NK-92 (cell line): ENCODE measurements around the gene MUC2.
"Not testable (repeated sequence)": the region's sequence is repeated elsewhere in the genome, so short reads cannot be mapped to it uniquely, and the experiment has no call there.

ENCODE experiments used
- DNase-seq: peaks from one replicate; lab custom pipeline; 2025; ENCODE audit not compliant: unreplicated experiment; lab: John Stamatoyannopoulos, UW

Gene MUC2

GRCh38 chr11:1102996-1103395, 28.3 kb downstream of the MUC2 start:
- no peak for DNase-seq

DNA sequence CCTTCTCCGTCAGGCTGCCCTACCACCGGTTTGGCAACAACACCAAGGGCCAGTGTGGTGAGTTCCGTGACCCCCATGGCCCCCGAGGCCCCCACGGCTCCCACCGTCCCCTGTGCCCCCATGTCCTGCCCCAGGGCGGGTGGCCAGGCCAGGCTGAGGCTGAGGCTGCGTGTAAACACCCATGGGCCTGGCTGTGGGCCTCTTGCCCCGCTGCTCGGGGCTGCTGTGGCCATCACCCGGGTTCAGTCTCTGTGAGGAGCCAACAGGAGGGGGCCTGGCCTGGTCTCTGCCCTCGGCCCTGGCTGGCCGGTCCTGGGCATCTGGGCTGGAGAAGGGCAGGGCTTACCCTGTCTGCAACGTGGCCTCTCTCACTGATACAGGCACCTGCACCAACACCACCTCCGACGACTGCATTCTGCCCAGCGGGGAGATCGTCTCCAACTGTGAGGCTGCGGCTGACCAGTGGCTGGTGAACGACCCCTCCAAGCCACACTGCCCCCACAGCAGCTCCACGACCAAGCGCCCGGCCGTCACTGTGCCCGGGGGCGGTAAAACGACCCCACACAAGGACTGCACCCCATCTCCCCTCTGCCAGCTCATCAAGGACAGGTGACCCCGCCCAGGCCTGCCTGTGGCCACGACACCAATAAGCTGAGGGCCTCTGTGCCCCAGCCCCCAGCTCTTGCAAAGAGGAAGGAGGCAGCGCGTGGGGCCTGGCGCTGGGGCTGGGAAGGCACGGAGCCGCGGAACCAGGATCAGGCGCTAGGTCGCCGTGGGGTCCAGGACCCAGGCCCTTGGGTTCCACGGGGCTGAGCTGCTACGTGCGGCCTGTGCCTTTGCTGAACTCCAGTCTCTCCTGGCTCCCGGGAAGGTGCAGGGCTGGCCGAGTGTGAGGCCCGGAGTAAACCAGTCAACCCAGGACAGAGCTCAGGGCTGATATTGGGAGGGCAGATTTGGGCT, 29.0 kb downstream of the MUC2 start:
- no peak for DNase-seq

DNA sequence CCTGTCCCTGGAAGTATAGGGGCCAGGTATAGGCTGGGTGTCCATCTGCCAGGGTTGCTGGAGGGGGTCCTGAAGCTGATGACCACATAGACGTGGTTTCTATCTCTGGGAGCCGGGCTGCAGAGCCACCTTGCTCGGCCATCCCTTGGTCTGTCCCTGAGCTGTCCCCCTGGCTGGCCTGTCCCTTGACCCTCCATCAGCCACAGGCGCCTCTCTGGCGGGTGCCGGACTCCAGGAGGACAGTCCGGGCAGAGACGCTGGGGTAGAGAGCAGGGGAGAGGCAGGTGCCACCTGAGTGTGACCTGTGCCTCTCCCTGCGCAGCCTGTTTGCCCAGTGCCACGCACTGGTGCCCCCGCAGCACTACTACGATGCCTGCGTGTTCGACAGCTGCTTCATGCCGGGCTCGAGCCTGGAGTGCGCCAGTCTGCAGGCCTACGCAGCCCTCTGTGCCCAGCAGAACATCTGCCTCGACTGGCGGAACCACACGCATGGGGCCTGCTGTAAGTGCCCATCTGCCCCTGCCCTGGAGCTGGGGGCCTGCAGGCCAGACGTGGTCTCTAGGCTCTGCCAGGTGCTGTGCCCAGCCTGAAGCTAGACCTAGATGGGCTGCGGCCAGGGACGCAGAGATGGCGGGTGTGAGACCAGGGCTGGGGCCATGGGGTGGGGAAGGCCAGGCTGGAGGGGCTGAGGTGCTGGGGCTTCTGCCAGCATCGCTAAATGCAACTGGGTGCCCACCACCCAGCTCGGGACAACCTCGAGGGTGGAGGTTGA, 29.9 kb downstream of the MUC2 start:
- DNase-seq = no peak

- no peak for DNase-seq
Measured at GRCh38 chr11:1105183-1105565, 30.5 kb downstream of the MUC2 start.

DNA sequence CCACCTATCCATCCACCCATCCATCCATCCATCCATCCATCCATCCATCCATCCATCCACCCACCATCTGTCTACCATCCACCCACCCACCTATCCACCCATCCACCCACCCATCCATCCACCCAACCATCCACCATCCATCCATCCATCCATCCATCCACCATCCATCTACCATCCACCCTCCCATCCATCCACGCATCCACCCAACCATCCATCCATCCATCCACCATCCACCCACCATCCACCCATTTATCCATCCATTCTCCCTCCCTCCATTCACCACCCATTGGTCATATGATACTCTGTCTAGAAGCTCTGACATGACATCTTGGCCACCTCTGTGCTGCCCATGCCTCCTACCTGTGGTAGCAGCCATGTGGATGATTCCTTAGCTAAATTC, 31.7 kb downstream of the MUC2 start:
- DNase-seq = no peak

- no peak for DNase-seq
Measured at GRCh38 chr11:1107316-1108245, 32.9 kb downstream of the MUC2 start.

DNA sequence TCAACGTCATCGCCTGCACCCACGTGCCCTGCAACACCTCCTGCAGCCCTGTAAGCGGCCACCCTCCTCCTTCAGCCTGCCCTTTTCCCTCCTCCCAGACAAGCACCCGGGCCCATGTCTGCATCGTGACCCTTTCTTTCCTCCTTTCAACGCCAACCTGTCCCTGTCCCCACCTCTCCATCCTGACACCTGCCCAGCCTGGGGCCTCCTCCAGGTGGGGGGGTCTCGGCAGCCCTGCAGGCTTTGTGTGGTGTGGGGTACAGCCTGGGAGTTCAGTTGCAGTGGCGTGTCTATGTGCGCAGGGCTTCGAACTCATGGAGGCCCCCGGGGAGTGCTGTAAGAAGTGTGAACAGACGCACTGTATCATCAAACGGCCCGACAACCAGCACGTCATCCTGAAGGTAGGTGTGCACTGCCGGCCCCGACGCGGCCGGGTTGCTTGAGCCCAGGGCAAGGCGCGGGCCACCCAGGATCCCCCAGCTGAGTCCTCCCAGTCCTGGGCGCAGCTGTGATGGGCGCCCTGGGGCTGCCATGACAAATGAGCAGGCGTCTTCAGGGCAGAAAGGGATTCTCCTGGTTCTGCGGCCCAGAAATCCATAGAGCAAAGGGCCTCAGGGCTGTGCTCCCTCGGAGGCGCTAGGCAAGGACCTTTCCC, 33.7 kb downstream of the MUC2 start:
- no peak for DNase-seq

DNA sequence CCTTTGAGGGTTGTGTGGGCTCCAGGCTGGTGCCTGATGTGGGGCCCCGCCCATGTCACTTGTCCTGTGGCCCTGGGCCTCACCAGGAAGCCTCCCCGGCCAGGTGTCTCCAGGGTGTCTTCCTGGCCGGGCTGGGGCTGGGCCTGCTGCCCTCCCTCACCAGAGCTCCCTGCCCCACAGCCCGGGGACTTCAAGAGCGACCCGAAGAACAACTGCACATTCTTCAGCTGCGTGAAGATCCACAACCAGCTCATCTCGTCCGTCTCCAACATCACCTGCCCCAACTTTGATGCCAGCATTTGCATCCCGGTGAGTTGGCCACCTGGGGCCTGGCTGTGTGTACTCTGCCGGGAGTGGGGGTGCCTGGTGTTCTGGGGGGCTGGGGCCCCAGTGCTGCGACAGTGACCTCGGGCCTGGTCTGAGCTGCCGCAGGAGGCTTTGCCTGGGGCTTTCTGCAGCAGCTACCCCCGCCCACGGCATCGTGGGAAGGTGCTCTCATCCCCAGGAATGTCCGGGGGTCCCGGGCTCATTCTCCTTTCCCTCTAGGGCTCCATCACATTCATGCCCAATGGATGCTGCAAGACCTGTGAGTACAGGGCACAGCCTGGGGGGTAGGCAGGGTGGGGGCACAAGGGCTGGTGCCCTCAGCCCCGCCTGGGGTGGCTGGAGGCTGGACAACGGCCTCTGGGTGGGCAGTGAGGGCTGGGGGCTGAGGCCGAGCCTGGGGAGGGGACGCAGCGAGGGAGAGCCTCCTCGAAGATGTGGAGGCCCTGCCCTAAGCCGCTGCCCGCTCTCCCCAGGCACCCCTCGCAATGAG, 34.6 kb downstream of the MUC2 start:
- no peak for DNase-seq

DNA sequence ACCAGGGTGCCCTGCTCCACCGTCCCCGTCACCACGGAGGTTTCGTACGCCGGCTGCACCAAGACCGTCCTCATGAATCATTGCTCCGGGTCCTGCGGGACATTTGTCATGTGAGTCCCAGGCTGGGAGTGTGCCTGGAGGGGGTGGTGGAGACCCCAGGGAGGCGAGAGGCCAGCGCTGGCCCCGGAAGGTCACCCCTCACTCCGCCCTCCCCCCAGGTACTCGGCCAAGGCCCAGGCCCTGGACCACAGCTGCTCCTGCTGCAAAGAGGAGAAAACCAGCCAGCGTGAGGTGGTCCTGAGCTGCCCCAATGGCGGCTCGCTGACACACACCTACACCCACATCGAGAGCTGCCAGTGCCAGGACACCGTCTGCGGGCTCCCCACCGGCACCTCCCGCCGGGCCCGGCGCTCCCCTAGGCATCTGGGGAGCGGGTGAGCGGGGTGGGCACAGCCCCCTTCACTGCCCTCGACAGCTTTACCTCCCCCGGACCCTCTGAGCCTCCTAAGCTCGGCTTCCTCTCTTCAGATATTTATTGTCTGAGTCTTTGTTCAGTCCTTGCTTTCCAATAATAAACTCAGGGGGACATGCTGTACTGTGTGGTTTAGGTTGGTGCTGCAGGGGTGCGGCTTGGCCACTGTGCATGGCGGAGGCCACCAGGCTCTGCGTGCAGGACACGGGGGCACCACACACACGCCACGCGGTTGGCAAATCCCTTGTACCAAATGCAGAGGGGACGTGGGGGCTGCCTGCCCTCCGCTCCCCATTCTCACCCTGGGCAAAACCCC, 35.4 kb downstream of the MUC2 start:
- DNase-seq = no peak

DNA sequence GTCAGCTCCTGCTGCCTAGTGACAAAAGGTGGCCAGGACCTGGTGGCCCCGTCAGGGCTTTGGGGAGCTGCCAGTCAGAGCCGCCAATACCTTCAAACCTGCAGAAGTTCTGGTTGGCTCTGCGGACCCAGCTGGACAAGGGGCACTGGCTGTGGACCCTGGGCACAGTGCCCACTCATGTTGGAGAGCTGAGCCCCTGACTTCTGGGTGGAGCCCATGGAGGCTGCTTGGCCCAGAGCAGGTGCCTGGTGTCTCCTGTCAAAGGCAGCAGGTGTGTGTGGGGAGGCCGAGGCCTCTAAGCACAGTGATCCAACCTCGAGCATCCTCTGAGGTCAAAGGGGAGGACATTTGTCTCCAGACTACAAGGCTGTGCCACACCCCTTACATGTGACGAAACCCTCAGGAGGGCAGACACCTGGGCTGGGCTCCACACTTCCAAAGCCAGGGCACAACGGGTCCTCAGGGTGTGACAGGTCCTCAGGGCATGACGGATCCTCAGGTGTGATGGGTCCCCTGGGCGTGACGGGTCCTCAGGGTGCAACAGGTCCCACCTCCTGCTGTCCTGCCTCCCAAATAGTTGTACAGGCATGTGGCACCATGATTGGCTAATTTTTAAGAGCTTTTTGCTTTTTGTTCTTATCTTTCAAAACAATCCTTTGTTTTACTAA, 37.0 kb downstream of the MUC2 start:
- no peak for DNase-seq

GRCh38 chr11:1112351-1113191, 37.9 kb downstream of the MUC2 start:
- no peak for DNase-seq

DNA sequence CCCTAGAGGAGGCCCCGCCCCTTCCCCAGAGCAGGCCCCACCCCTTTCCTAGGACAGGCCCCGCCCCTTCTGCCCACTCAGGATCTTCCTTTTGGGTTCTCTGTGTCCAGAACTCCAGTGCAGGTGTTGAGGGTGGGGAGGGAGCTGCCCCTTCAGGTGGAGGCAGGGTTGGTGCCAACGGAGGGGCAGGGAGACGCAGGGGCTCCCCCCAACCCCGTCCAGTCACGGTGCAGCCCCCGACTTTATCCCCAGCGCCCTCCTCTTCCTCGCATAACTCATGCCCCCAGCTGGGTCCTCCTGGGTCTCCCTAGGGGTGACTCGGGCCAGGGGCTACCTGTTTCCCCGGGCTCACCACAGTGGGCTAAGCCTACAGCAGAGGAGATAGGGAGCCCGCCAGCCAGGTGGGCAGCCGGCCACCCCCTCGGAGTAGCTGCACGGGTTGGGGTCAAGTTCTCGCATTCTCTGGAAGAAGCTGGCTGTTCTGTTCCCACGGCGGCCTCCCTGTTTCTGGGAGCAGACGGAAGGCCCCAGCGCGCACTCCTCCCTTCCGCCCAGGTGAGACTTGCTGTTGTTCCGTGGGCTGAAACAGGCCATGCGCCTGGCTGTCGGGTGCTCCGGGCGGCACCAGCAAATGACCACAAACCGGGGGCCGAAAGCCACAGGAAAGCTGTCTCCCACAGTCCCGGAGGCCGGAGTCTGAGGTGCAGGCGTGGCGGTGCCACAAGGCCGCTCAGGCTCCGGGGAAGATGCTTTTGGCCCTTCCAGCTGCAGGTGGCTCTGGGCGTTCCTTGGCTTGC, 38.9 kb downstream of the MUC2 start:
- no peak for DNase-seq

- not testable (repeated sequence) for DNase-seq
Measured at GRCh38 chr11:1115292-1115691, 40.6 kb downstream of the MUC2 start.

DNA sequence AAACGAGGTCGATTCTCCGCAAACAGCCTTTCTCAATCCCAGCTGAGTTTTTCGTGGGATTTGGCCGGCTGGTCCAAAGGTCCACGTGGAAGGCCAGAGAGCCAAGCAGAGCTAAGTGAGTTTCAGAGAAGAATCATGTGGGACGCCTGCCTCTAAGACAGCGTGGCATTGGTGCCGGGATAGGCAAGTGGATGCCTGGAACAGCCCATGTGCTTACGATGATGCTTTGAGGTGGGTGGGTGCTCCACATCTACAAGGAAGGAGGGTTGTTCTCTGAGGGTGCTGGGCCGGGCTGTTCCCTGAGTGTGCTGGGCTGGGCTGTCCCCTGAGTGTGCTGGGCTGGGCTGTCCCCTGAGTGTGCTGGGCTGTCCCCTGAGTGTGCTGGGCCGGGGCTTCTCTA, 41.4 kb downstream of the MUC2 start:
- DNase-seq = no peak

- no peak for DNase-seq
Measured at GRCh38 chr11:1116666-1117390, 42.2 kb downstream of the MUC2 start.

- DNase-seq = no peak
Measured at GRCh38 chr11:1117992-1118391, 43.3 kb downstream of the MUC2 start.
